ENCODE results near the gene RGS18. TPM values are rescaled to one million over a fixed set of nuclear protein-coding genes. Genes with fewer than 3 reads are reported as not detected.

Gene RGS18
- total RNA-seq, 1 donor from 2014 or later: 3.0 TPM

- intact Hi-C loops (cut with DNase I): no loop called here
These were observed 76.9 kb downstream of the RGS18 start for GRCh38 chr1:192235127-192235526.

More at GRCh38 chr1:192235127-192235526, 76.9 kb downstream of the RGS18 start:
- Histone ChIP-seq H3K9me3 (no peaks in the 10 kb centered on the region), H3K4me3 (no peak overlapping the region), H3K27me3 (no peaks in the 10 kb centered on the region), H3K4me1 (no peaks in the 10 kb centered on the region), H3K27ac (no peak overlapping the region), H3K36me3 (no peaks in the 10 kb centered on the region)
- DNase-seq (ENCODE audit: low spot score in 2 of 2): no peak
- no peak for TF ChIP-seq CTCF (IDR thresholded peaks at IDR 0.05)

Other genes starting within 250 kb of the RGS18 start
- gene RGS21, start 158.5 kb downstream of the RGS18 start, total RNA-seq: not detected

All from ascending aorta (tissue), 2 donors.